Femur (tissue), 1 donor: Measurements from ENCODE around the gene CAPS.
"Not testable (repeated sequence)": the region's sequence is repeated elsewhere in the genome, so short reads cannot be mapped to it uniquely, and the experiment has no call there.

ENCODE experiments used
- DNase-seq: peaks from one replicate; pipeline ENCODE4 v3.0.0-alpha.2; 2017

Gene CAPS

GRCh38 chr19:5958851-5959122, 44.7 kb downstream of the CAPS start:
- DNase-seq = no peak

- DNase-seq = no peak
These were observed 45.4 kb downstream of the CAPS start for GRCh38 chr19:5959260-5960004.

- DNase-seq = no peak
These were observed 46.2 kb downstream of the CAPS start for GRCh38 chr19:5960005-5961001.

DNA sequence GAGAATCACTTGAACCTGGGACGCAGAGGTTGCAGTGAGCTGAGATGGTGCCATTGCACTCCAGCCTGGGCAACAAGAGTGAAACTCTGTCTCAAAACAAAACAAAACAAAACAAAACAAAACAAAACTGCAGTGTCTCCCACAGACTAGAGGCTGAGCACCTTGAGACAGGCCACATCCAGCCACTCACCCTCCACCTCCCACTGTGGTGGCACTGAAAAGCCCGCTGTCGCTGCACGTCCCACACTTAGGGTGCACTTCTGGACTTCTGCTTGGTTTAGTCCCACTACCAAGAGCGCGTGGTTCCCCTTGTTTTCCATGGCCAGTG, 47.6 kb downstream of the CAPS start:
- DNase-seq = not testable (repeated sequence)

DNA sequence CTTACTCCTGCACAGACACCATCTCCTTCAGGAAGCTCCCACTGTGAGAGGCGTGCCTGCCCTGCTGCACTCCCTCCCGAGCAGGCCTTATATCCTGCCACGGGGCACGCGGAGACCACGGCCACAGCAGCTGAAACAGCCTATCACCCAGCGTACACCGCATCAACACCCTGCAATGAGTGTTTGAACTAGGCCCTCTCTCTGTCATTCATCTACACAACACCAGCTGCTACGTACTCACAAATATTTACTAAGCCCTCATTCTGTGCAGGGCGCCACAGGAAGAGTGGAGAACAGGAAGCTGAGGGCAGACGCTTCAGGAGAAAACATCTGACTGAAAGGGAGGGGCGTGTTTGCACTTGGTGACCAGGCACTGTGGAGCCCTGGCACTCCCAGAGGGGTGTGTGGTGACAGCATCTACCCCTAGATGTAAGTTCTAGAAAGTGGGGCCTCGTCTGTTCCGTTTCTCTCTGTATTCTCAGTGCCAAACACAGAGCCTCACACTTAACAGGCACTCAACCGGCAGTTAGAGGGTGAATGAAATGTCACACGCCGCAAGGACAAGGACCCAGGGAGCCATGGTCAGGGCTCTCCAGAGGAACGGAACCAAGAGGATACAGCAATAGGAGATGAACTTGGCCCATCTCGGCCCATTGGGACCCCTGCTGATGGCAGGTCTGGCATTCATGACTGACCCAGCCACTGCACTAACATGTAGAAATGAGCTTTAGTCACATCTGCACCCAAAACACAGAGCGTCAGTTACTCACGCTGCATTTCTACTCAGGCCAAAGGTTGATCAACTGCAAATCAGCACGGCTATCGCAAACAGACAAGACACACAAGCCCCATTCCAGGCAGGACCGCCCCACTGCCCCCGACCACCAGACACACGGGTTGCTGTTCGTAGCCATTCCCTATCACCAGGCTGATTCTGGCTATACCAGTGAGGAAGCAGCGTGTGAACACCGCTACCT, 48.2 kb downstream of the CAPS start:
- DNase-seq = peak; percentile 58

DNA sequence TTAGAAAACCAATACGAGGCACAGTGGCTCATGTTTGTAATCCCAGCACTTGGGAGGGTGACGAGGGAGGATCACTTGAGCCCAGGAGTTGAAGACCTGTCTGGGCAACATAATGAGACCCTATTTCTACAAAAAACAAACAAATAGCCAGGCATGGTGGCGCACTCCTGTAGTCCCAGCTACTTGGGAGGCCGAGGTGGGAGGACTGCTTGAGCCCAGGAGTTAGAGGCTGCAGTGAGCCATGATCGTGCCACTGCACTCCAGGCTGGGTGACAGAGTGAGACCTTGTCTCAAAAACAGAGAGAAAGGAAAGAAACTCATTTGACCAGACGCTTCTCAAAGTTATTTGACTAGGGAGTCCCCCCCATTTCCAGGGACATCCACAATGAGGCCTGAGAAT, 49.2 kb downstream of the CAPS start:
- not testable (repeated sequence) for DNase-seq

GRCh38 chr19:5963855-5964254, 49.8 kb downstream of the CAPS start:
- DNase-seq = no peak

GRCh38 chr19:5964816-5965565, 50.9 kb downstream of the CAPS start:
- DNase-seq = no peak
